ENCODE data around the gene ERH. TPM values are rescaled to one million over a fixed set of nuclear protein-coding genes. Genes with fewer than 3 reads are reported as not detected.

ERH gene
- total RNA-seq, 2 experiments from 2014 or later = 435 to 498 TPM

DNA sequence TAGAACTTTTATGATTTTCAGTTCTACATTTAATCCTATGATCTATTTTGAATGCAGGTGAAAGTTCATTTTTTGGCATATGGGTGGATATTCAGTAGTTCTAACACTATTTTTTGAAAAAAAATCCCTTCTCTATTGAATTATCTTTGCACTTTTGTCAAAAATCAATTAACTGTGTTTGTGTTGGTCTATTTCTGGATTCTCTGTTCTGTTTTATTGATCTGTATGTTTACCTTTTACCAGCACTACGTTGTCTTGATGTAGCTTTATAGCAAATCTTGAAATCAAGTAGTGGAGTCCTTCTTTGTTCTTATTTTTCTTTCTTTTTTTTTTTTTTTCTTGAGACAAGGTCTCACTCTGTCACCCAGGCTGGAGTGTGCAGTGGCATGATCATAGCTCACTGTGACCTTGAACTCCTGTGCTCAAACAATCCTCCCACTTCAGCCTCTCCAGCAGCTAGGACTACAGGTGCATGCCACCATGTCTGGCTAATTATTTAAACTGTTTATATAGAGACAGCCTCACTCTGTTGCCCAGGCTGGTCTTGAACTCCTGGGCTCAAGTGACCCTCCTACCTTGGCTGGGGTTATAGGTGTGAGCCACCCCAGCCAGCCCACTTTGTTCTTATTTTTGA lies 32.3 kb upstream of the ERH start:
- no peak overlapping the region for H3K4me3 ChIP-seq (ENCODE audit: low read depth, low read length, poor library complexity, severe bottlenecking)
- CTCF ChIA-PET (ENCODE audit: unreplicated experiment) = no interaction called here

DNA sequence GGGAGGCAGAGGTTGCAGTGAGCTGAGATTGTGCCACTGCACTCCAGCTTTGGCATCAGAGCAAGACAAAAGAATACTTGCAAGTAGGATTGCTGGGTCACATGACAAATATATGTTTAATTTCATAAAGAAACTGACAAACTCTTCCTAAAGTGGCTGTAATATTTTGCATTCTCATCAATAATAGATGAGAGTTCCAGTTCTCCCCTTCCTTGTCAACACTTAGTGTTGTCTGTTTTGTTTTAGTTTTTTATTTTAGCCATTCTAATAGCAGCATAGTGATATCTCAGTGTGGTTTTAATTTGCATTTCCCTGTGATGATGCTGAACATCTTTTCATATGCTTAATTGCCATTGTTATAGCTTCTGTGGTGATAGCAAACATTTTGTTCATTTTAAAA lies 31.5 kb upstream of the ERH start:
- no peak for TF ChIP-seq CTCF (conservative IDR thresholded peaks at IDR 0.05; ENCODE audit: low read length)
- TF ChIP-seq EZH2phosphoT487 (IDR thresholded peaks at IDR 0.05; ENCODE audit: borderline replicate concordance, low read depth, low read length) = no peak
- ChIA-PET CTCF (ENCODE audit: unreplicated experiment) (no interaction called here), POLR2A (no interaction called here)
- no peaks in the 10 kb centered on the region for H4K20me1 ChIP-seq (ENCODE audit: insufficient read depth, low read length)
- peaks cover 5% of the 10 kb centered on the region for H3K4me1 ChIP-seq (ENCODE audit: insufficient read depth, low read length, poor library complexity, severe bottlenecking)
- no peak for DNase-seq (ENCODE audit: low spot score)
- peaks cover 12% of the 10 kb centered on the region; the same call in 1 of the 2 replicates for H3K79me2 ChIP-seq (ENCODE audit: insufficient read depth, low read depth, low read length)
- no TSS peak for BruUV-seq (replicated peaks)
- H3K9me2 ChIP-seq (ENCODE audit: insufficient read depth, low read length) = no peaks in the 10 kb centered on the region
- H3K4me2 ChIP-seq (ENCODE audit: low read length) = no peak overlapping the region
- no peak overlapping the region for H3K27ac ChIP-seq (ENCODE audit: low read depth, low read length, poor library complexity, severe bottlenecking)
- intact Hi-C loops (cut with micrococcal nuclease; ENCODE audit: unreplicated experiment) = no loop called here
- H3K9me3 ChIP-seq (ENCODE audit: low read length) = peaks cover 6% of the 10 kb centered on the region; the same call in 1 of the 2 replicates
- H2AFZ ChIP-seq (ENCODE audit: low read length) = no peak overlapping the region
- peaks cover 52% of the 10 kb centered on the region for H3K36me3 ChIP-seq (ENCODE audit: insufficient read depth, low read length)
- H3K4me3 ChIP-seq (ENCODE audit: low read depth, low read length, poor library complexity, severe bottlenecking) = no peak overlapping the region

More for the DNA sequence above, 32.3 kb upstream of the ERH start:
- Histone ChIP-seq H3K9me2 (ENCODE audit: insufficient read depth, low read length) (no peaks in the 10 kb centered on the region), H4K20me1 (ENCODE audit: insufficient read depth, low read length) (no peaks in the 10 kb centered on the region), H2AFZ (ENCODE audit: low read length) (no peak overlapping the region), H3K4me1 (ENCODE audit: insufficient read depth, low read length, poor library complexity, severe bottlenecking) (peaks cover 11% of the 10 kb centered on the region), H3K27ac (ENCODE audit: low read depth, low read length, poor library complexity, severe bottlenecking) (no peak overlapping the region), H3K9me3 (ENCODE audit: low read length) (peaks cover 6% of the 10 kb centered on the region; the same call in 1 of the 2 replicates), H3K79me2 (ENCODE audit: insufficient read depth, low read depth, low read length) (peaks cover 20% of the 10 kb centered on the region; the same call in 1 of the 2 replicates), H3K36me3 (ENCODE audit: insufficient read depth, low read length) (peaks cover 44% of the 10 kb centered on the region), H3K4me2 (ENCODE audit: low read length) (no peak overlapping the region)
- TF ChIP-seq CTCF (conservative IDR thresholded peaks at IDR 0.05; ENCODE audit: low read length) (no peak), EZH2phosphoT487 (IDR thresholded peaks at IDR 0.05; ENCODE audit: borderline replicate concordance, low read depth, low read length) (no peak)
- no peak for DNase-seq (ENCODE audit: low spot score)
- intact Hi-C loops (cut with micrococcal nuclease; ENCODE audit: unreplicated experiment) = no loop called here
- no TSS peak for BruUV-seq (replicated peaks)
- POLR2A ChIA-PET = interaction anchor here (0.6 to 1.0 kb wide), 2 partner anchors 11 to 254 kb away, joined by 3 read pairs; no protein-coding TSS in a partner anchor

- Histone ChIP-seq H2AFZ (ENCODE audit: low read length) (no peak overlapping the region), H3K4me2 (ENCODE audit: low read length) (no peak overlapping the region), H3K36me3 (ENCODE audit: insufficient read depth, low read length) (peaks cover 58% of the 10 kb centered on the region), H3K4me3 (ENCODE audit: low read depth, low read length, poor library complexity, severe bottlenecking) (no peak overlapping the region), H4K20me1 (ENCODE audit: insufficient read depth, low read length) (no peaks in the 10 kb centered on the region), H3K79me2 (ENCODE audit: insufficient read depth, low read depth, low read length) (0 out of 2 replicates have a peak, but pooled peaks cover 6% of the 10 kb centered on the region), H3K4me1 (ENCODE audit: insufficient read depth, low read length, poor library complexity, severe bottlenecking) (no peaks in the 10 kb centered on the region), H3K9me2 (ENCODE audit: insufficient read depth, low read length) (no peaks in the 10 kb centered on the region), H3K9me3 (ENCODE audit: low read length) (peaks cover 6% of the 10 kb centered on the region; the same call in 1 of the 2 replicates), H3K27ac (ENCODE audit: low read depth, low read length, poor library complexity, severe bottlenecking) (no peak overlapping the region)
- BruUV-seq (replicated peaks) = no TSS peak
- ChIA-PET CTCF (ENCODE audit: unreplicated experiment) (no interaction called here), POLR2A (interaction anchor here (0.6 kb wide), 1 partner anchor 15 kb away, joined by 3 read pairs; no protein-coding TSS in a partner anchor)
- DNase-seq (ENCODE audit: low spot score) = no peak
- intact Hi-C loops (cut with micrococcal nuclease; ENCODE audit: unreplicated experiment) = no loop called here
- no peak for TF ChIP-seq EZH2phosphoT487 (IDR thresholded peaks at IDR 0.05; ENCODE audit: borderline replicate concordance, low read depth, low read length)
- TF ChIP-seq CTCF (conservative IDR thresholded peaks at IDR 0.05; ENCODE audit: low read length) = no peak
Observed at GRCh38 chr14:69428289-69428998, 30.3 kb upstream of the ERH start.

All from OCI-LY7 (cell line).